Measurements from ENCODE around the gene LANCL3. TPM values are rescaled to one million over a fixed set of nuclear protein-coding genes. Genes with fewer than 3 reads are reported as not detected.

LANCL3 gene
- total RNA-seq, 1 experiment from 2014 or later = 0.48 TPM

GRCh38 chrX:37672563-37672962 is 101.1 kb downstream of the LANCL3 start:
- POLR2A ChIA-PET = no interaction called here
- ATAC-seq (no peak), DNase-seq (ENCODE audit: low spot score) (no peak)
- Mint-ChIP-seq H3K4me3 (no peak overlapping the region), H3K27me3 (ENCODE audit: low read depth) (no peaks in the 10 kb centered on the region), H3K9me3 (no peaks in the 10 kb centered on the region), H3K27ac (no peak overlapping the region), H3K4me1 (no peaks in the 10 kb centered on the region), H3K36me3 (no peaks in the 10 kb centered on the region)
- CTCF ChIA-PET = no interaction called here
- no peak for TF ChIP-seq AR (CRISPR knock-in tag; IDR thresholded peaks at IDR 0.05)
- no peak for TF ChIP-seq ZSCAN18 (CRISPR knock-in tag; IDR thresholded peaks at IDR 0.05)
- no peak for TF ChIP-seq ZNF317 (CRISPR knock-in tag; IDR thresholded peaks at IDR 0.05; ENCODE audit: borderline replicate concordance, low read depth)
- no peak for TF ChIP-seq ZNF396 (CRISPR knock-in tag; IDR thresholded peaks at IDR 0.05; ENCODE audit: borderline replicate concordance)
- TF ChIP-seq FOXP4 (CRISPR knock-in tag; IDR thresholded peaks at IDR 0.05) = no peak
- TF ChIP-seq NR1H2 (CRISPR knock-in tag; IDR thresholded peaks at IDR 0.05) = no peak
- TF ChIP-seq PRDM15 (CRISPR knock-in tag; IDR thresholded peaks at IDR 0.05) = no peak
- no peak for TF ChIP-seq SMAD3 (CRISPR knock-in tag; IDR thresholded peaks at IDR 0.05; ENCODE audit: borderline replicate concordance)

DNA sequence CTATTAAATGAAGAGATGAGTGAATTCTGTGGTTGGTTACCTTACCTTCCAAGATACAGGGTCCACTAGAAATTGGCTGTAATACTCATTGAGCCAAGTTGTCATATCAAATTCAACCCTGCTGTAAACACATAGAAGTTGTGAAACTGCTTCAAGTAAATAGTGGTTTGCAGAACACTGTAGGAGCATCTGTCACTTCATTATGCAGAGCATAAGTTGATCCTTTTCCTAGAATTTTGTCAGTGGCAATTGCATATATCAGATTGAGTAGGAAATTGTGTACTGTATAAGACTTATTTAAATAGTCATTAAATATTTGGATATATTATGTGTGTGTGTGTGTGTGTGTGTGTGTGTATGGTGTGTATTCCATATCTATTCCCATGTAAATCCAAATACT is 105.3 kb downstream of the LANCL3 start:
- 0 out of 2 replicates have a peak, but pooled peaks cover 3% of the 10 kb centered on the region for H3K4me1 Mint-ChIP-seq
- DNase-seq (ENCODE audit: low spot score) = no peak
- H3K27me3 Mint-ChIP-seq (ENCODE audit: low read depth) = no peaks in the 10 kb centered on the region
- H3K27ac Mint-ChIP-seq = no peak overlapping the region
- no peaks in the 10 kb centered on the region for H3K36me3 Mint-ChIP-seq
- POLR2A ChIA-PET = no interaction called here
- ATAC-seq = no peak
- CTCF ChIA-PET = no interaction called here
- no peak overlapping the region for H3K4me3 Mint-ChIP-seq
- no peaks in the 10 kb centered on the region for H3K9me3 Mint-ChIP-seq
- no peak for TF ChIP-seq USF2 (CRISPR knock-in tag; IDR thresholded peaks at IDR 0.05)
- TF ChIP-seq KAT7 (CRISPR knock-in tag; IDR thresholded peaks at IDR 0.05; ENCODE audit: borderline replicate concordance) = no peak
- TF ChIP-seq, protein P1, sequence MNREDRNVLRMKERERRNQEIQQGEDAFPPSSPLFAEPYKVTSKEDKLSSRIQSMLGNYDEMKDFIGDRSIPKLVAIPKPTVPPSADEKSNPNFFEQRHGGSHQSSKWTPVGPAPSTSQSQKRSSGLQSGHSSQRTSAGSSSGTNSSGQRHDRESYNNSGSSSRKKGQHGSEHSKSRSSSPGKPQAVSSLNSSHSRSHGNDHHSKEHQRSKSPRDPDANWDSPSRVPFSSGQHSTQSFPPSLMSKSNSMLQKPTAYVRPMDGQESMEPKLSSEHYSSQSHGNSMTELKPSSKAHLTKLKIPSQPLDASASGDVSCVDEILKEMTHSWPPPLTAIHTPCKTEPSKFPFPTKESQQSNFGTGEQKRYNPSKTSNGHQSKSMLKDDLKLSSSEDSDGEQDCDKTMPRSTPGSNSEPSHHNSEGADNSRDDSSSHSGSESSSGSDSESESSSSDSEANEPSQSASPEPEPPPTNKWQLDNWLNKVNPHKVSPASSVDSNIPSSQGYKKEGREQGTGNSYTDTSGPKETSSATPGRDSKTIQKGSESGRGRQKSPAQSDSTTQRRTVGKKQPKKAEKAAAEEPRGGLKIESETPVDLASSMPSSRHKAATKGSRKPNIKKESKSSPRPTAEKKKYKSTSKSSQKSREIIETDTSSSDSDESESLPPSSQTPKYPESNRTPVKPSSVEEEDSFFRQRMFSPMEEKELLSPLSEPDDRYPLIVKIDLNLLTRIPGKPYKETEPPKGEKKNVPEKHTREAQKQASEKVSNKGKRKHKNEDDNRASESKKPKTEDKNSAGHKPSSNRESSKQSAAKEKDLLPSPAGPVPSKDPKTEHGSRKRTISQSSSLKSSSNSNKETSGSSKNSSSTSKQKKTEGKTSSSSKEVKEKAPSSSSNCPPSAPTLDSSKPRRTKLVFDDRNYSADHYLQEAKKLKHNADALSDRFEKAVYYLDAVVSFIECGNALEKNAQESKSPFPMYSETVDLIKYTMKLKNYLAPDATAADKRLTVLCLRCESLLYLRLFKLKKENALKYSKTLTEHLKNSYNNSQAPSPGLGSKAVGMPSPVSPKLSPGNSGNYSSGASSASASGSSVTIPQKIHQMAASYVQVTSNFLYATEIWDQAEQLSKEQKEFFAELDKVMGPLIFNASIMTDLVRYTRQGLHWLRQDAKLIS (CRISPR knock-in tag; IDR thresholded peaks at IDR 0.05; ENCODE audit: borderline replicate concordance) = no peak
- TF ChIP-seq ZNF121 (CRISPR knock-in tag; IDR thresholded peaks at IDR 0.05) = no peak
- TF ChIP-seq ATF6 (CRISPR knock-in tag; IDR thresholded peaks at IDR 0.05) = no peak
- TF ChIP-seq, protein P2, sequence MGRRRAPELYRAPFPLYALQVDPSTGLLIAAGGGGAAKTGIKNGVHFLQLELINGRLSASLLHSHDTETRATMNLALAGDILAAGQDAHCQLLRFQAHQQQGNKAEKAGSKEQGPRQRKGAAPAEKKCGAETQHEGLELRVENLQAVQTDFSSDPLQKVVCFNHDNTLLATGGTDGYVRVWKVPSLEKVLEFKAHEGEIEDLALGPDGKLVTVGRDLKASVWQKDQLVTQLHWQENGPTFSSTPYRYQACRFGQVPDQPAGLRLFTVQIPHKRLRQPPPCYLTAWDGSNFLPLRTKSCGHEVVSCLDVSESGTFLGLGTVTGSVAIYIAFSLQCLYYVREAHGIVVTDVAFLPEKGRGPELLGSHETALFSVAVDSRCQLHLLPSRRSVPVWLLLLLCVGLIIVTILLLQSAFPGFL (CRISPR knock-in tag; IDR thresholded peaks at IDR 0.05; ENCODE audit: borderline replicate concordance) = no peak
- no peak for TF ChIP-seq JUN (CRISPR knock-in tag; IDR thresholded peaks at IDR 0.05)
- TF ChIP-seq NFE2L1 (CRISPR knock-in tag; IDR thresholded peaks at IDR 0.05) = no peak

All from WTC11 (cell line).